Measurements from ENCODE around the gene PIP.

GRCh38 chr7:143148050-143148449 is 16.2 kb downstream of the PIP start:
- TF ChIP-seq POLR2AphosphoS5 (IDR thresholded peaks at IDR 0.05; ENCODE audit: low read depth, low read length) (no peak), TAF1 (IDR thresholded peaks at IDR 0.05; ENCODE audit: borderline replicate concordance, insufficient read depth, low read length) (no peak), SIN3A (IDR thresholded peaks at IDR 0.05; ENCODE audit: borderline replicate concordance, insufficient read depth, low read length) (no peak)
- TF ChIP-seq, protein P1, sequence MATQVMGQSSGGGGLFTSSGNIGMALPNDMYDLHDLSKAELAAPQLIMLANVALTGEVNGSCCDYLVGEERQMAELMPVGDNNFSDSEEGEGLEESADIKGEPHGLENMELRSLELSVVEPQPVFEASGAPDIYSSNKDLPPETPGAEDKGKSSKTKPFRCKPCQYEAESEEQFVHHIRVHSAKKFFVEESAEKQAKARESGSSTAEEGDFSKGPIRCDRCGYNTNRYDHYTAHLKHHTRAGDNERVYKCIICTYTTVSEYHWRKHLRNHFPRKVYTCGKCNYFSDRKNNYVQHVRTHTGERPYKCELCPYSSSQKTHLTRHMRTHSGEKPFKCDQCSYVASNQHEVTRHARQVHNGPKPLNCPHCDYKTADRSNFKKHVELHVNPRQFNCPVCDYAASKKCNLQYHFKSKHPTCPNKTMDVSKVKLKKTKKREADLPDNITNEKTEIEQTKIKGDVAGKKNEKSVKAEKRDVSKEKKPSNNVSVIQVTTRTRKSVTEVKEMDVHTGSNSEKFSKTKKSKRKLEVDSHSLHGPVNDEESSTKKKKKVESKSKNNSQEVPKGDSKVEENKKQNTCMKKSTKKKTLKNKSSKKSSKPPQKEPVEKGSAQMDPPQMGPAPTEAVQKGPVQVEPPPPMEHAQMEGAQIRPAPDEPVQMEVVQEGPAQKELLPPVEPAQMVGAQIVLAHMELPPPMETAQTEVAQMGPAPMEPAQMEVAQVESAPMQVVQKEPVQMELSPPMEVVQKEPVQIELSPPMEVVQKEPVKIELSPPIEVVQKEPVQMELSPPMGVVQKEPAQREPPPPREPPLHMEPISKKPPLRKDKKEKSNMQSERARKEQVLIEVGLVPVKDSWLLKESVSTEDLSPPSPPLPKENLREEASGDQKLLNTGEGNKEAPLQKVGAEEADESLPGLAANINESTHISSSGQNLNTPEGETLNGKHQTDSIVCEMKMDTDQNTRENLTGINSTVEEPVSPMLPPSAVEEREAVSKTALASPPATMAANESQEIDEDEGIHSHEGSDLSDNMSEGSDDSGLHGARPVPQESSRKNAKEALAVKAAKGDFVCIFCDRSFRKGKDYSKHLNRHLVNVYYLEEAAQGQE (IDR thresholded peaks at IDR 0.05; ENCODE audit: insufficient read depth in 1 of 2, low read depth in 2 of 2, low read length in 2 of 2) = no peak

All from PFSK-1 (cell line).